Gastrocnemius medialis (tissue), 4 donors: ENCODE results near the gene RALGPS2. TPM values are rescaled to one million over a fixed set of nuclear protein-coding genes. Genes with fewer than 3 reads are reported as not detected.

Experiments
- ATAC-seq, 2 donors: fragments of 150-250 bp; one replicate each; pipeline ENCODE4 v1.9.1; 2016
- DNase-seq, 2 donors: peaks; one replicate each; pipeline ENCODE4 v3.0.0-alpha.2; 2019
- H3K27ac ChIP-seq, 4 donors: fragments of 200-600 bp; sonication (generic); 1 replicate in 1 of 4; 2 replicates in 3 of 4; pipeline ENCODE4 v1.5.1; 2016 to 2018; ENCODE audit warnings: mild to moderate bottlenecking in 2 of 4, moderate library complexity in 1 of 4
- H3K27me3 ChIP-seq, 3 donors: fragments of 200-600 bp; sonication (generic) in 2 of 3; 1 replicate in 1 of 3; 2 replicates in 2 of 3; pipeline versions ENCODE4 v1.5.1 to v1.6.0; 2016 to 2019; ENCODE audit warnings: mild to moderate bottlenecking in 1 of 3, moderate library complexity in 1 of 3
- H3K36me3 ChIP-seq, 2 donors: fragments of 200-600 bp; sonication (generic) in 1 of 2; one replicate each; pipeline ENCODE4 v1.5.1; 2017 to 2018
- H3K4me1 ChIP-seq, 2 donors: fragments of 200-600 bp; sonication (generic) in 1 of 2; one replicate each; pipeline ENCODE4 v1.5.1; 2016 to 2017; ENCODE audit warnings: mild to moderate bottlenecking in 2 of 2
- H3K4me3 ChIP-seq, 4 donors: fragments of 200-600 bp; sonication (generic) in 3 of 4; 1 replicate in 1 of 4; 2 replicates in 3 of 4; pipeline ENCODE4 v1.5.1; 2016 to 2019; ENCODE audit warnings: mild to moderate bottlenecking in 2 of 4
- H3K9me3 ChIP-seq, 3 donors: fragments of 200-600 bp; sonication (generic) in 2 of 3; 1 replicate in 1 of 3; 2 replicates in 2 of 3; pipeline ENCODE4 v1.5.1; 2016 to 2019
- CTCF ChIP-seq, 5 experiments: fragments of 450-650 bp in 3 of 5; fragments of 200-600 bp in 2 of 5; sonication (generic) in 2 of 5; IDR thresholded peaks in 4 of 5; conservative IDR thresholded peaks in 1 of 5; 1 replicate in 4 of 5; 2 replicates in 1 of 5; pipeline ENCODE4 v1.5.1; 2016 to 2019; ENCODE audit warnings: antibody characterized with exemption in 5 of 5, mild to moderate bottlenecking in 3 of 5, moderate library complexity in 3 of 5
- POLR2A ChIP-seq, 2 donors: fragments of 450-650 bp; IDR thresholded peaks; one replicate each; pipeline ENCODE4 v1.6.1; 2017; ENCODE audit warnings: antibody characterized with exemption in 2 of 2, mild to moderate bottlenecking in 2 of 2, moderate library complexity in 2 of 2
- in situ Hi-C, 4 donors: fragments of 200-750 bp; cut with MboI; loops; one replicate each; pipeline versions ENCODE4 v1.15.0 to v1.8.0; 2017; ENCODE audit warnings: low sequenced_read_pairs in 4 of 4
- intact Hi-C: fragments of 100-400 bp; cut with DNase I; formaldehyde crosslinking; loops from one replicate; pipeline ENCODE4 v1.15.1; 2023; ENCODE audit warnings: low total_unique reads
- total RNA-seq, 4 donors: library from RNA; depleted of rRNA; stranded (reverse); fragments of >200 nt; gene quantifications; one replicate each; pipeline versions ENCODE4 v1.1.0 to v1.2.3, GENCODE V29; 2016

The RALGPS2 gene
- total RNA-seq, 4 donors from 2014 or later = 1.1 to 6.5 (median 2.5) TPM

- peak overlapping the region; percentile 62 to 73 (median 63) for H3K27ac ChIP-seq
These were observed 532 bp downstream of the RALGPS2 start for GRCh38 chr1:178725466-178726086.

GRCh38 chr1:178726087-178726517 is 1.1 kb downstream of the RALGPS2 start:
- no peaks in the 10 kb centered on the region for H3K27me3 ChIP-seq
- H3K9me3 ChIP-seq = no peaks in the 10 kb centered on the region
- peak overlapping the region; percentile 62 to 73 (median 63) for H3K27ac ChIP-seq
- no peak for TF ChIP-seq CTCF (IDR thresholded peaks at IDR 0.05 in 4 of 5, conservative IDR thresholded peaks at IDR 0.05 in 1 of 5)
- TF ChIP-seq POLR2A (IDR thresholded peaks at IDR 0.05) = peak in 1 of 2 donors; percentile 26
- peak; percentile 41 to 59 for DNase-seq
- in situ Hi-C loops = no loop called here
- no peaks in the 10 kb centered on the region for H3K36me3 ChIP-seq
- ATAC-seq = peak; percentile 79 to 84
- H3K4me1 ChIP-seq = peaks cover 0 to 7% of the 10 kb centered on the region in 2 donors
- peak overlapping the region; percentile 68 to 95 (median 80) for H3K4me3 ChIP-seq
- intact Hi-C loops = loop anchor here (5.0 to 10.0 kb wide), 2 partner anchors 141 to 181 kb away; no protein-coding TSS in a partner anchor

More at GRCh38 chr1:178725466-178726086, 532 bp downstream of the RALGPS2 start:
- Histone ChIP-seq H3K36me3 (no peaks in the 10 kb centered on the region), H3K9me3 (no peaks in the 10 kb centered on the region), H3K4me1 (peaks cover 0 to 7% of the 10 kb centered on the region in 2 donors), H3K27me3 (no peaks in the 10 kb centered on the region), H3K4me3 (peak overlapping the region; percentile 68 to 95 (median 80))
- intact Hi-C loops = loop anchor here (5.0 to 10.0 kb wide), 2 partner anchors 142 to 181 kb away; no protein-coding TSS in a partner anchor
- peak; percentile 40 to 46 for ATAC-seq
- no peak for DNase-seq
- TF ChIP-seq CTCF (IDR thresholded peaks at IDR 0.05 in 4 of 5, conservative IDR thresholded peaks at IDR 0.05 in 1 of 5) (no peak), POLR2A (IDR thresholded peaks at IDR 0.05) (no peak)
- in situ Hi-C loops = no loop called here

GRCh38 chr1:178726545-178726944 is 1.5 kb downstream of the RALGPS2 start:
- TF ChIP-seq POLR2A (IDR thresholded peaks at IDR 0.05) (no peak), CTCF (IDR thresholded peaks at IDR 0.05 in 4 of 5, conservative IDR thresholded peaks at IDR 0.05 in 1 of 5) (no peak)
- H3K4me3 ChIP-seq = peak overlapping the region in 3 of 4 donors; percentile 68 to 95 (median 74)
- H3K27ac ChIP-seq = peak overlapping the region in 1 of 4 donors; percentile 62
- intact Hi-C loops = loop anchor here (5.0 to 10.0 kb wide), 2 partner anchors 141 to 182 kb away; no protein-coding TSS in a partner anchor
- in situ Hi-C loops = no loop called here
- peaks cover 0 to 7% of the 10 kb centered on the region in 2 donors for H3K4me1 ChIP-seq
- no peaks in the 10 kb centered on the region for H3K9me3 ChIP-seq
- no peaks in the 10 kb centered on the region for H3K27me3 ChIP-seq
- DNase-seq = no peak
- ATAC-seq = no peak
- no peaks in the 10 kb centered on the region for H3K36me3 ChIP-seq

GRCh38 chr1:178727014-178727895 is 2.2 kb downstream of the RALGPS2 start:
- Histone ChIP-seq H3K27ac (peak overlapping the region in 1 of 4 donors; percentile 62), H3K4me1 (peaks cover 0 to 7% of the 10 kb centered on the region in 2 donors), H3K36me3 (no peaks in the 10 kb centered on the region), H3K9me3 (no peaks in the 10 kb centered on the region), H3K27me3 (no peaks in the 10 kb centered on the region), H3K4me3 (peak overlapping the region in 2 of 4 donors; percentile 74 to 95)
- no peak for TF ChIP-seq POLR2A (IDR thresholded peaks at IDR 0.05)
- no peak for TF ChIP-seq CTCF (IDR thresholded peaks at IDR 0.05 in 4 of 5, conservative IDR thresholded peaks at IDR 0.05 in 1 of 5)
- no peak for ATAC-seq
- intact Hi-C loops (loop anchor here (5.0 to 10.0 kb wide), 2 partner anchors 140 to 182 kb away; no protein-coding TSS in a partner anchor), in situ Hi-C loops (no loop called here)
- DNase-seq = no peak
